Subcutaneous abdominal adipose tissue (tissue), 5 donors: ENCODE results near the gene CFAP54.
"Not testable (repeated sequence)": the region's sequence is repeated elsewhere in the genome, so short reads cannot be mapped to it uniquely, and the experiment has no call there.

Source experiments
- H3K27ac ChIP-seq: one replicate; pipeline ENCODE4 v1.7.0; 2013; ENCODE audit warnings: low read depth, mild to moderate bottlenecking, inconsistent platforms, low read length, moderate library complexity
- H3K27me3 ChIP-seq, 5 donors: one replicate each; pipeline ENCODE4 v1.7.0; 2013; ENCODE audit warnings: low read length in 5 of 5, inconsistent platforms in 1 of 5; ENCODE audit not compliant: control insufficient read depth in 5 of 5, insufficient read depth in 4 of 5
- H3K36me3 ChIP-seq, 5 donors: one replicate each; pipeline ENCODE4 v1.7.0; 2013; ENCODE audit warnings: low read length in 5 of 5; ENCODE audit not compliant: control insufficient read depth in 5 of 5, insufficient read depth in 5 of 5
- H3K4me1 ChIP-seq, 5 donors: one replicate each; pipeline ENCODE4 v1.7.0; 2013; ENCODE audit warnings: low read length in 5 of 5, mild to moderate bottlenecking in 3 of 5, moderate library complexity in 1 of 5; ENCODE audit not compliant: control insufficient read depth in 5 of 5, insufficient read depth in 5 of 5
- H3K4me3 ChIP-seq, 5 donors: one replicate each; pipeline ENCODE4 v1.7.0; 2013; ENCODE audit warnings: low read length in 5 of 5, low read depth in 1 of 5
- H3K9ac ChIP-seq, 5 donors: one replicate each; pipeline ENCODE4 v1.7.0; 2013; ENCODE audit warnings: low read length in 5 of 5, mild to moderate bottlenecking in 4 of 5, moderate library complexity in 3 of 5
- H3K9me3 ChIP-seq, 5 donors: one replicate each; pipeline ENCODE4 v1.7.0; 2013; ENCODE audit warnings: low read length in 5 of 5; ENCODE audit not compliant: control insufficient read depth in 5 of 5
- donor health status: healthy.
- donor health status: healthy.
- donor health status: healthy.
- donor health status: healthy.
- donor health status: healthy.

The CFAP54 gene

DNA sequence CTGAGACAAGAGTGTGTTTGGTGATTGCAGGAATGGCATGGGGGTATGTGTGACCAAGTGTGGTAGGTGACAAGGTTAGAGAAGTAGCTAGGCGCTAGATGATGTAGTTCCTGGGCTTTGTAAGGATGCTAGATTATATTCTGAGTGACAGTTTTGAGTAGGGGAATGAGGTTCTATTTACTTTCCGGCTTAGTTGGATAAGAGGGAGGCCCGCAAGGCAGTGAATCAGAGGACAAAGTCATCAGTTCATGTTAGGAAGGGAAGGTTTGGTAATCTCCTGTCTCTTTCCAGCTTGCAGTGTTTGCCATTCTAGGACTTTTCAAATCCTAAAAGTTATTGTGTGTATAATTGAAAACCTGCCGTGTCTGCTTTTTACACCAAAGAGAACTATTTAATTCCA, 45.0 kb downstream of the CFAP54 start:
- no peaks in the 10 kb centered on the region for H3K9me3 ChIP-seq
- no peak overlapping the region for H3K4me3 ChIP-seq
- H3K27ac ChIP-seq, result no peak overlapping the region
- H3K27me3 ChIP-seq, result no peaks in the 10 kb centered on the region
- no peak overlapping the region for H3K9ac ChIP-seq
- no peaks in the 10 kb centered on the region for H3K36me3 ChIP-seq
- no peaks in the 10 kb centered on the region for H3K4me1 ChIP-seq

DNA sequence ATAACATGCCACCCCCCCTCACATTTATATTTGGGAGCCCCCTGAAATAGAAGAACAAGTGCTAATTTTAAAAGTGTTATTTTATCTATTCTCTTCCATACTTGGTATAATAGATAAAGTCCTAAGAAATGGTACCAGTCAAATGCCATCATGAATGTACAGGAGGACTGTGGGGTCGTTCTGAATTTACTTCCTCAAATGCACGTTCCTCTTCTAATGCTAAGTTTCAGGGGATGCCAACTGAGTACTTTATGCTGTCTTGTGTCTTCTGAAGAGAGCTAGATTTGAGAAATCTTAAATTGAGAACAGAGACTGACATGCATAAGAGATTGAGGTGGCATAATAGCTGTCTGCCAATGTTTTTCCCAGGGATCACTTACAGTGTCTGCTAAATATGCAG, 59.0 kb downstream of the CFAP54 start:
- Histone ChIP-seq H3K36me3 (no peaks in the 10 kb centered on the region), H3K27me3 (no peaks in the 10 kb centered on the region), H3K9ac (no peak overlapping the region), H3K4me3 (no peak overlapping the region), H3K4me1 (no peaks in the 10 kb centered on the region), H3K27ac (no peak overlapping the region), H3K9me3 (no peaks in the 10 kb centered on the region)

DNA sequence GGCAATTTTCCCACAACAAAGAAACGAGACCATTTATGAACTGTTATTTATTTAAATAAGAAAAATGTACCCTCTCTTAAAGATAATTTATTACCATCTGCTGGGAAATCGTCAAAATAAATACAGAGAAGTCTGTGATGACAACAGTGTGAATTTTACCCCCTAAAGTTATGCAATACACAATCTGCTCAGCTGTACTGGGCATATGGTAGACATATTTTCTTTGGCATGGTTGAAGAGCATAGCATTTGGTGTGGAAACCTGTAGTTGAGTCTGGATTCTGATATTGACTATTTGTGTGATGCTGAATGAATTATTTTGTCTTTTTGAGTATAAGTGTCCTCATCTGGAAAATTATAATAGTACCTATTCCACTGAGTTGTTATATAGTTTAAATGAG, 60.0 kb downstream of the CFAP54 start:
- Histone ChIP-seq H3K36me3 (no peaks in the 10 kb centered on the region), H3K27ac (no peak overlapping the region)

DNA sequence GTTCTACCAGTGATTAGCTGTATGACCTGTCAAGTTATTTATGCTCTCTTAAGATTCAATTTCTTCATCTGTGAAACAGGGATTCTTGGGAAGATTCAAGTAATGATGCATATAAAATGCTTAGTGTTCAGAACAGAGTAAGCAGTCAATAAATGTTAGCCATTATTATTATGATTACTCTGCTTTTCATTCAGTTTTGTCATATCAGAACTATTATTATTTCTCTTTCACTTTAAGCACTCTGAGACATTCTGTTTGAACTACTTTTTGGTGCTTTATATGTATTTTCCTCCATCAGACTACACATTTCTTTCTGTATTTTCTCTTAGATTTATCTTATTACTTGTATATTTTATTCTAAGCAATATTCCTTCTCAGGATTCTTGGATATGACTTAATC, 81.2 kb downstream of the CFAP54 start:
- no peaks in the 10 kb centered on the region for H3K9me3 ChIP-seq
- no peak overlapping the region for H3K27ac ChIP-seq
- H3K36me3 ChIP-seq, result no peaks in the 10 kb centered on the region
- H3K4me1 ChIP-seq, result no peaks in the 10 kb centered on the region
- H3K9ac ChIP-seq, result no peak overlapping the region
- peaks cover 0 to 2% (median 0%) of the 10 kb centered on the region in 5 donors for H3K27me3 ChIP-seq
- no peak overlapping the region for H3K4me3 ChIP-seq

More for the DNA sequence above, 60.0 kb downstream of the CFAP54 start:
- no peak overlapping the region for H3K4me3 ChIP-seq
- no peaks in the 10 kb centered on the region for H3K4me1 ChIP-seq
- no peak overlapping the region for H3K9ac ChIP-seq
- H3K9me3 ChIP-seq, result no peaks in the 10 kb centered on the region
- H3K27me3 ChIP-seq, result no peaks in the 10 kb centered on the region

DNA sequence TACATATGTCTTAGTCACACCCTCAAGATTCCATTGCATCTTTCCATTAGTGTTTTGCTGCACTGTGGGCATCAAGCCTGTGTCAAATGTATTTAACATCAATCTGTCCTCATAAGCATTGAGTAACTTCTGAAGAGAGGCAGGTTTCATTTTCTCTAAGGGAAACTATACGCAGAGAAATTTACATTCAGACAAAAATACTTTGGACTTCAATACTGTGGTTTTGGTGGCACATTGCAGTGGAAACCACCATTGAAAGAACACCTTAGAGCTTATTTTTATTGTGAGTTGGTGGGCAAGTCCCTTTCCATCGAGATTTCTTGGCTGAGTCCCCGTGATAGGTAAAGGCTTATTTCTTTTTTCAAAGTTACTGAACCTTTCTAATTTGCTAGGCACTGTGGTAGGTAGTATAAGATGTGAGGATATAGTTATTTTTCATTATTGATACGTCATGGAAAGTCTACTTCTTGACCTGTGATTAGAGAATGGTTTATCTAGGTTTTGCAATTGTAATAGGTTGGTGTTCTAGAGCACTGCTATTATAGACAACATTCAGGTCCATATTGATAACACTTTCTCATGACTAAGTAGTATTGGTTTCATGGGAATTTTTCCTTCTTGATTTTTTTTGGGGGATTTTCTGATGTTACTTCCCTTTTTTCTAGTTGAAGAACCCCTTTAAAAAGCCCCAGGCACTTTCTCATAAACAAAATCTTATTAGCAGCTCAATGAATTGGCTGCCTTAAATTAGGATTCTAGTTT, 81.9 kb downstream of the CFAP54 start:
- Histone ChIP-seq H3K4me1 (no peaks in the 10 kb centered on the region), H3K9ac (no peak overlapping the region), H3K9me3 (no peaks in the 10 kb centered on the region), H3K27ac (no peak overlapping the region), H3K4me3 (no peak overlapping the region), H3K27me3 (peaks cover 0 to 2% (median 0%) of the 10 kb centered on the region in 5 donors), H3K36me3 (no peaks in the 10 kb centered on the region)

DNA sequence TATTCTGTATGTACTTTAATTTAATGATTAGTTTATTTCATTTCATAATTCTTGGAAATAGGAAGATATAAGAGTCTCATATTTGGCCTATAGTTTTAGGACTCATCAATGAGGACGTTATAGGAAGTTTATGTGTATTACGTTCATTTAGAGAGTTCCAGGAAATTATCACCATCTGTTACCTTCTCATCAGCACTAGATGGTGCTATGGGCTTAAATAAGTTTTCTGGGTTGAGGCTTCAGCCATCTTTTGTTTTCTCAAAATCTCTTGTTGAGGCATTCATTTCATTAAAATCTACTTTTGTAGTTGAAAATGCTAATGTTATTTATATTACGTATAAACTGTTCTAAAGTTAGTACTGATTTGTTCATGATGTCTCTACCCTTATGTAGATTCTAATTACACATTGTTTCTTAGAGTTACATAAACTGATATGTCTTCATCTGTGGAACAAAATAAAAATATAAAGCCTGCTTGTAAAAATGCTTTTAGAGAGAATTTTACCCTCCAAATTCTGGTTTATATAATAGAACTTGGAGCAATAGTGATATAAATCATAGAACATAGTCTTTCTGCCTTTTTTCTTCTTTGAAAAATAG, 89.2 kb downstream of the CFAP54 start:
- no peak overlapping the region for H3K4me3 ChIP-seq
- no peaks in the 10 kb centered on the region for H3K27me3 ChIP-seq
- H3K4me1 ChIP-seq, result no peaks in the 10 kb centered on the region
- H3K36me3 ChIP-seq, result no peaks in the 10 kb centered on the region
- H3K9me3 ChIP-seq, result no peaks in the 10 kb centered on the region
- H3K27ac ChIP-seq, result no peak overlapping the region
- no peak overlapping the region for H3K9ac ChIP-seq

DNA sequence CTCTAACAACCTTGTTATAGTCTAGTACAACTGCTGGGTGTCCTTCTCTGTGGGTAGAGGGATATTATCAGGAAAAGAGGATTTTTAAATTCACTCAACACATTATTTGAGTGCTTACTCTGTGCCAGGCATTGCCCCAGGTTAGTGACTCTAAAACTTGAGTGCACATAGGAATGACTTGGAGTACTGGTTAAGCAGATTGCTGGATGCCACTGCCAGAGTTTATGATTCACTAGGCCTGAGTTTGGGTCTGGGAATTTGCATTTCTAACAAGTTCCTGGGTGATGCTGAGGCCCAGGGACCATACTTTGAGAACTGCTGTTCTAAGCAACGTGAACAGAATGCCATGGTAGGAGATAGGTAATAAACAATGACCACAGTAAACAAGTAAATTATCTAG, 96.6 kb downstream of the CFAP54 start:
- Histone ChIP-seq H3K27me3 (no peaks in the 10 kb centered on the region), H3K9me3 (no peaks in the 10 kb centered on the region), H3K9ac (no peak overlapping the region), H3K27ac (no peak overlapping the region), H3K4me1 (no peaks in the 10 kb centered on the region), H3K36me3 (no peaks in the 10 kb centered on the region), H3K4me3 (no peak overlapping the region)

DNA sequence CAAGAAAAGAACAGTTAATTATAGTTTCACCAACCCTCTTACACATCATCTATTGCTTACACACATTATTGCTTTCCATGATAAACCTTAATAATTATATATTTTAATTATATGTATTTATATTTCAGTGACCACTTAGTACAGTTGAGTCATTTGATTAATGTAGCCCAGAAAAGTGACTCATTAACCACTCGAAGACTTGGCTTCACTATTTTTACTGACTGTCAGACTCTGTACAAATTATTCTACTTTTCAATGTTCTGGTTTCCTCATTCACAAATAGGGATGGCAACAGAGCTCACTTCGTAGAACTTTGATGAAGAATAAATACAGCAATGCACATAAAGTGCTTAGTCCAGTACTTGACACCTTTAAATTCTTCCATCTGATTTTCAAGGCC, 98.3 kb downstream of the CFAP54 start:
- Histone ChIP-seq H3K27ac (no peak overlapping the region), H3K4me3 (no peak overlapping the region), H3K4me1 (no peaks in the 10 kb centered on the region), H3K9ac (no peak overlapping the region), H3K36me3 (no peaks in the 10 kb centered on the region), H3K27me3 (no peaks in the 10 kb centered on the region), H3K9me3 (no peaks in the 10 kb centered on the region)

DNA sequence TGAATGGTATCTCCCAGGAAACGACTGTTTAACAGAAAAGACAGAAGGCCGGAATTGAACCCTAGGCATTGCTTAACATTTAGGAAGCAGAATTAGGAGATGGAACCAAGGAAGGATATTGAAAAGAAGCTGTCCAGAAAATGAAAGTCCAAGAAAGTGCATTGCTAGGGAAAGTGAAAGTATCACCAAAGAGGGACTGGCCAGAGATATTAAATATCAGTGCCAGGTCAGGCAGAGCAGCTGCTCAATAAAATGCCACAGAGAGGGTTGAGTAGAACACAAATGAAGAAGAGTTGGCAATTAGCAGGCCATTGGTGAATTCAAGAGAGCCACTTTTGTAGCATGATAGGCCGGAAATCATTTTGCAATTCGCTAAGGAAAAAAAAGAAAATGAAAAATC, 101.6 kb downstream of the CFAP54 start:
- Histone ChIP-seq H3K4me1 (no peaks in the 10 kb centered on the region), H3K9me3 (no peaks in the 10 kb centered on the region), H3K4me3 (no peak overlapping the region), H3K9ac (no peak overlapping the region), H3K36me3 (no peaks in the 10 kb centered on the region), H3K27me3 (no peaks in the 10 kb centered on the region), H3K27ac (no peak overlapping the region)

DNA sequence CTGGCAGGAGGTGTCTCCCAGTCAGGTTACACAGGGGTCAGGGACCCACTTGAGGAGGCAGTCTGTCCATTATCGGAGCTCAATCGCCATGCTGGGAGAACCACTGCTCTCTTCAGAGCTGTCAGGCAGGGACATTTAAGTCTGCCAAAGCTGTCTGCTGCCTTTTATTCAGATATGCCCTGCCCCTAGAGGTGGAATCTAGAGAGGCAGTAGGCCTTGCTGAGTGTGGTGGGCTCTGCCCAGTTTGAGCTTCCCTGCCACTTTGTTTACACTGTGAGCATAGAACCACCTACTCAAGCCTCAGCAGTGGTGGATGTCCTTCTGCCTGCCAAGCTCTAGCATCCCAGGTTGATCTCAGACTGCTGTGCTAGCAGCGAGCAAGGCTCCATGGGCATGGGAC, 115.0 kb downstream of the CFAP54 start:
- not testable (repeated sequence) for H3K4me1 ChIP-seq, H3K27me3 ChIP-seq, H3K36me3 ChIP-seq, H3K9me3 ChIP-seq, H3K9ac ChIP-seq, H3K4me3 ChIP-seq, H3K27ac ChIP-seq
